Gastroesophageal sphincter (tissue), 3 donors: ENCODE data around the gene UBE2L6.

Experiments
- CTCF ChIP-seq, 4 experiments: fragments of 200-600 bp in 2 of 4; fragments of 450-650 bp in 2 of 4; sonication (generic) in 1 of 4; IDR thresholded peaks; one replicate each; pipeline ENCODE4 v1.5.1; 2017 to 2019; ENCODE audit warnings: antibody characterized with exemption in 4 of 4, mild to moderate bottlenecking in 2 of 4, moderate library complexity in 2 of 4
- POLR2A ChIP-seq, 2 donors: fragments of 450-650 bp; IDR thresholded peaks; one replicate each; pipeline ENCODE4 v1.6.1; 2017; ENCODE audit warnings: antibody characterized with exemption in 2 of 2, mild to moderate bottlenecking in 2 of 2, moderate library complexity in 1 of 2
- POLR2AphosphoS5 ChIP-seq: sonication (generic); formaldehyde crosslinking; IDR thresholded peaks from one replicate; pipeline ENCODE4 v1.6.1; 2017; ENCODE audit warnings: antibody characterized with exemption

GRCh38 chr11:57562596-57562995 lies 4.9 kb downstream of the UBE2L6 start:
- TF ChIP-seq CTCF (IDR thresholded peaks at IDR 0.05), result no peak
- no peak for TF ChIP-seq POLR2A (IDR thresholded peaks at IDR 0.05)
- TF ChIP-seq POLR2AphosphoS5, result no peak
